Measurements from ENCODE around the gene FAM24B.
"Not testable (repeated sequence)": the region's sequence is repeated elsewhere in the genome, so short reads cannot be mapped to it uniquely, and the experiment has no call there.

The FAM24B gene

DNA sequence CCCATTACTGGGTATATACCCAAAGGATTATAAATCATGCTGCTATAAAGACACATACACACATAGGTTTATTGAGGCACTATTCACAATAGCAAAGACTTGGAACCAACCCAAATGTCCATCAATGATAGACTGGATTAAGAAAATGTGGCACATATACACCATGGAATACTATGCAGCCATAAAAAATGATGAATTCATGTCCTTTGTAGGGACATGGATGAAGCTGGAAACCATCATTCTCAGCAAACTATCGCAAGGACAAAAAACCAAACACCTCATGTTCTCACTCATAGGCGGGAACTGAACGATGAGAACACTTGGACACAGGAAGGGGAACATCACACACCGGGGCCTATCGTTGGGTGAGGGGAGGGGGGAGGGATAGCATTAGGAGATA lies 21.3 kb downstream of the FAM24B start:
- DNase-seq (ENCODE audit: low spot score): not testable (repeated sequence)

DNA sequence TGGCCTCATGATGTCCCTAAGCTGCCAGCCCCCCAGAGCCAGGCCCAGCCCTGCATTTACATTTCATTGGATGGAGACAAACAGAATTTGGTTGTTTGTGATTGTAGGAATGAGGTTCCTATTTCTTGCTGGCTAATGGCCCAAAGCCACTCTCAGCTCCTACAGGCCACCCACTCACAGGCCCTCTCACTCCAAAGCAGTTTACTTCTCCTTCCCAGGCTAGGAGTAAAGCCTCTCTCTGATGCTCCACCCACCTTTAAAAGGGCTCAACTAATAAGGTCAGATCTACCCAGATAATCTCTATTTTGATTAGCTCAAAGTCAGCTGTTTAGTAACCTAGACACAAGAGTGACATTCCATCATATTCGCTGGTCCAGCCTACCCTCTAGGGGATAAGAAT lies 22.5 kb downstream of the FAM24B start:
- DNase-seq (ENCODE audit: low spot score): no peak

DNA sequence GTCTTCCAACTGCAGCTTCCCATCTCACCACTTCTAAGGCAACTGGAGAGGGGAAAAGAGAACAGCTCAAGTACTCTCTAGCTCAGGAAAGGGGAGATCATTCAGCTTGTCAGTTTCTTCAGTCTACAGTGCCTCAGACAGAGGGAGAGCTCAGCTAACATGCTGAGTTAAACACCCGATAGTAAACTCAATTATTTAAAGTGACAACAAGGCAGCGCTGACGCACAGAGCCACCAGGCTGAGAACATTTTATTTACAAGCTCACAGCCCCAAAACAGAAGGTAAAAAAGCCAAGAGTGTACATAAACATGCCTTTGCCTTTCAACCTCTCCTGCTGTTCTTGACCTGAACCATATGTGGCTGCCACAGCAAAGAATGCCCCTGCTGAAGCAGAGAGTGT lies 23.6 kb downstream of the FAM24B start:
- DNase-seq (ENCODE audit: low spot score): no peak

DNA sequence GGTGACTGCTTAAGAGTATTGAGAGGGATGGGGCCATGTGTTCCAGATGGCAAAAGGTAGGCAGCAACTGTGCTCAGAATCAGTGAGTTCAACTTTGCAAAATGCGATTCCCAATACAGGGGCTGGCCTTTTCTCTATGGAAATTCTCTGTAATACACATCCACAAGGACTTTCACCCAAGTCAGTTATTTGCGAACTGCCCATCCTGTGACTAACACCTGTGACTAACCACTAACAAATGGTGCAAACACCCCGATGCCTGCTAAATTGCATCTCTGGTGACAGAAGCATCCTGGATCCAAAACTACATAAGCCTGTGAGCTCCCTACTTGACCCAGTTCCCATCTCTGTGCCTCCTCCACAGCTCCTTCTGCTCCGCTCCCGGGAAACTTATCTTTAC lies 24.7 kb downstream of the FAM24B start:
- peak; percentile 65 for DNase-seq (ENCODE audit: low spot score)

DNA sequence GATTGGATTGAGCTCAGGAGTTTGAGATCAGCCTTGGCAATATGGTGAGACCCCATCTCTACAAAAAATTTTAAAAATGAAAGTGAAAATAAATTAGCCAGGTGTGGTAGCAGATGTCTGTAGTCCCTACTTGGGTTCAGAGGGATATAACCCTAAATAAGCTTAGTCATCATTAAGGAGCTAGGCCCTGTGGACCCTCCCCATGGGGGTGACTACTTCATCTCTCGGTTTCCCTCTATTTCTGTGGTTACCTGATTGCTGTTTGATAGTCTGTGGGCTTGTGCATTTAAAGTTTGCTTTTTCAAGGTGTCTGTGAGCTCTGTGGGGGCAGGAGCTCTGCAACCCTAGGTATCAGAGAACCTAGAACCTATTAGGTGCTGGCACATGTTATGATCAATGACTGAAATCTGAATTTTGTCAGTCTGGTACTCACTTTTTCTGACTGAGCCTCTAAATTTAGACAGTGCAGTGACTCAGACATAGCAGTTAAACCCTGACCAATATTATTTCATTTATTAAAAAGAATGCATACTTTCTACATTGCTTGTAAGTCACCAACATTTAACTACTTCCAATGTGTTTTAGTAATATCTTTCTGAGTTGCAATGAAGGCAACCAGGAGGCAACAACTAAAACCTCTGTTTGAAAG lies 25.6 kb downstream of the FAM24B start:
- DNase-seq (ENCODE audit: low spot score): peak; percentile 52

DNA sequence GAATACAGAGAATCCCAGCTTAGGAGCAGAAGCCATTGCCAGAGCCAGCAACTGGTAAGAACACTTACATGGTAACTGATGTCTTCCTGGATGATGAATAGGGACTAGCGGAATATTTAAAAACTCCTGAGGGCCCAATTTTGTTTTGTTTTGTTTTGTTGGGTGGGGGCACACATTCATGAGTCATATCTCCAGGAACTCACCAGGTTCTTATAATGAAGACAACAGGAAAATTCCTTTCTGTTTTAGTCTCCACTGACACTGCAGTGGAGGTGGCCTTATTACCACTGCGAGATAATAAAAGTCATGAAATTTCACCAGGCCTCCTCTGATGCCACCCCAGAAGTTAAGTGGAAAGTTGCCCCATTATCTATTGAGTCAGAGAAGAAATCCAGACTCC lies 27.1 kb downstream of the FAM24B start:
- no peak for DNase-seq (ENCODE audit: low spot score)

DNA sequence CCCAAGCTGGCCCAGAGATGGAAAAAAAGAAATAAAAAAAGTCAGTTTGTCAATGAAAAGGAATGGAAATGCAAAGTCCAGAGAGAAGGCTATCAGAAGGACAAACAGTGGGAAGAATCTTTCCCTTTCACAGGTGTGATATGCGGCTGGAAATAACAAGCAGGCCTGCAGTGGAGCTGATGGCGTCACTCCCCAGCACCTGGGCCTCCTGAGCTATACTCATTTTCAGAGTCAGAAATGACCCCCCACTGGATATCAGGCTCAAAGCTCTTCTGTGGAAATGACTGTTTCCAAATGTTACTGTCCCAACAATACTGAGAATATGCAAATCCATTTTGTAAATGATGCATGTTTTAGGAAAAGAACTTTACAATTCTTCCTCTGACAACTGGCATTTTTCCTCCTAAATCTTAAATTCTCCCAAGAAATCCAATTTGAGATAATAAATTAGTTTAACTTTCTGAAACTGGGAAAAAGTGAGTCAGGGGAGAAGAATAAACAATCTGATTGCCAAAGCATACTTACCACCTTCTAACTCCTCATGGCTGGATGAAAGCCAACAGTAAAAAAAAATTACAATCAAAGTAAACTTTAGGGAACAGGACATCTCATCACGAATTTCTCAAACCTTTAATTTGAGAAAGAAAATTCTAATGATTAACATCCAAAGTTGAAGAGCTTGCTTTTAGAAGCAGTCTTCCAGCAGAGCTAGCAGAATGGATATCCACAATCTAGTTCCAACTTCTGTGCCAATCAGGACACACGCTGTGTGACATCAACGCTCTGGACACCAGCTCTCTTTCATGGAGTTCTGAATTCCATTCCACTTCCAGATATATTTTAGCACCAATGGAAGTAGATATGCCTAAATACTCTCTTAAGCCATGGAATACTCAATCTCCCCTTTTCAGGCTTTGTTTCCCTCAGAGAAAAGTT lies 28.4 kb downstream of the FAM24B start:
- no peak for DNase-seq (ENCODE audit: low spot score)

DNA sequence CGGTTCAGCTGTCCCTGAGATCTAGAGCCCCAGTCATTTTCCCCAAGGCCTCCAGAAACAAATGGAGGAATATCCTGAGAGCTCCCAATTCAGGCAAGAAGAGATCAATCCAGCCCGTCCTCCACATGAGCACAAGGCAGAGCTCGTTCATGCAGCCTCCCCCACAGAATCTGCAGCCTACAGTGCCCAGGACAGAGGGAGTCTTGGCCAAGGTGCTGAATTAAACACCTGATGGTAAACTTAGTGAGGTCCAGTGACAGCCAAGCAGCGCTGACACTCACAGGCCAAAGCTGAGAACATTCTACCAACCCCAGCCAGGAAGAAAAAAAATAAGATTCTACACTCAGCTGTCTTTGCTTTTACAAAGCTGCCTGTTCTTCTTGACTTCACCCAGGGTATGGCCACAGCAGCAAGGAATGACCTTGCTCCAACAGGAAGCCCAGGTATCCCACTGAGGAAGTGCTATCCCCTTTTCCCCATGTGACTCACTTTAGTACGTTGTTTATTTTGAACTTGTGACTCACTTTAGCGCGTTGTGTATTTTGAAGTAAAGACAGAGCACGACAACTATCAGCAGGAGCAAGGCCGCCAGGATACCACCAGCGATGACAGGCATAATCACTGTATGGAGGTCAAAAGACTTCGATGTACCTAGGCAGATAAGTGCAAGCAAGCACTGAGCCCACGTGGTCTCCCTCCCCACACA lies 29.3 kb downstream of the FAM24B start:
- no peak for DNase-seq (ENCODE audit: low spot score)

DNA sequence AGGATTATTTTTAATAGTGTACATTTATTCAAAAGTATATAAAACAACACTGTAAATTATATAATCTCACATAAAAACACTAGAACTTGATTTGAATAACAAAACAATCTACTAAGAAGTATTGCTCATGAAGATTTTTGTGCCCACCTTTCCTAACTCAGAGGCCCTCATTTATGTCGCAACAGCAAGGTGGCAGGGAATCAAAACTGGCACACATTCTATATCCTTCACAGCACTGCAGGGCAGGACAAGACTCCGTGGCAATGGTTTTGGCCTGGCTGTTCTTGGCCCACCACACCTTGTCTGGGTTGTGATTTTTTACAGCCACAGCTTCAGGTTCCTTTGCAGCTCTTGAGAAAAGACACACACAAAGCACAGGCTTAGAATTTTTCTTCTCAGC lies 30.3 kb downstream of the FAM24B start:
- DNase-seq (ENCODE audit: low spot score): no peak

DNA sequence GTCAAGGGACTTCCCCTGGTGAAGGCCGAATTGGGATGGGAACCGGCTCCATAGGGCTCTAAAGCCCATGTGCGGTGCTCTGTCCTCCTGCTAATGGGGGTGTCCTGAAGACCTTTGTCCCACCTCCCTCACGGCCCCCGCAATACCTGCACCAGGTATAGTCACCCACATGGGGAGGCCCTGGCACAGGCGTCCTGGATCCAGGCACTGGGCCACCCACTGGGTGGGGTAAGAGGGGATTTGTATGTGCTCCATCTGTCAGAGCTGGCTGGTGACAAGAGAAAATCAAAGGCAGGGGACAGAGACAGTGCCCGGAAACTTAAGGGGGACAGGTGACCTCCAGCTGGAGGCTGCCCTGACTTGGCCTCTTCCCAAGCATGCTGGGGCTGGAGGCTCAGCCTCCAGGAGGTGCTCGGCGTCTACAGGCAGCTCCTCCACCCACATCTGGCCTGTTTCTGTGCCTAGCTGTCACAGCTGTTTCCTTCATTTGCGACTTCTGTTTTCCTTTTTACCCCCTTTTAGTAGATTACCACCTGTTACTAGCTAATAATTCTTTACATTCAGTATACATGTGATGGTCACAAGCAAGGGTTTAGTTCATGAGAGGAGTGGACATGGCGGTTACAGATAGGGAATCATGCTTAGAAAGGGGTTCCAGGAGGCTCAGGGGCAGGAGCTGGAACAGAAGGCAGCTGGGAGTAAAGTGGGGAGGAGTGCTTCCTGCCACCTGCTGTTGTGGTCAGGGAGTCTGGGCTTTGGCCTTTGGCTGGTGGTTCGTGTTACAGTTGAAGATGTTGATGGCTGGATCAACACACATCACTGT lies 31.4 kb downstream of the FAM24B start:
- DNase-seq (ENCODE audit: low spot score): no peak

DNA sequence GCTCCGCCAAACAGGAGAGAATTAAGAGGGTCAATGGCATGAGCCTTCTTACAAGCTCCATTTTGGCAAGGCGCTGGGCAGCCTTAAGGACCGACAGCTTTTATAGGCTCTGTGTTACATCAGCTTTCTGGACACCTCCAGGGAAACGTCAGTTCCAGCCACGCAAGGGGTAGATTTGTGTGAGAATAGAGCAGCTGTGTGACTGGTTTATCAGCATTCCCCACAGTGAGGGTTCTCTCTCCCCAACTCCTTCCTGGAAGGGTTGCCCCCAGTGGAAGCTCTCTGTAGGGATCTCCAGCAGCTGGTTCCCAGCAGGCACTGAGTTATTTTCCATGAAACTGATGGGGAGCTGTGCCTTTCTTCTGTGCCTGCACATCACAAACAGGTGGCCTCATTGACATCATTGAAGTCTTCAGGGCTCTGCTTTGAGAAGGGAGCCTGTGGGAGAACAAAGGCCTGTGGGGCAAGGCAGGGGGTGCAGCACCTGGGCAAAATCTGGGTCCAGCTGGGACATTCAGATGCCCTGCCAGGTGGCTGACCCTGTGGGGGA lies 33.5 kb downstream of the FAM24B start, which contains the start of gene CUZD1:
Gene CUZD1 (minus strand): TSS at position 75 of the 550 bp plus-strand sequence. CDS start 14 bp downstream, at position 61.
- DNase-seq (ENCODE audit: low spot score): no peak

DNA sequence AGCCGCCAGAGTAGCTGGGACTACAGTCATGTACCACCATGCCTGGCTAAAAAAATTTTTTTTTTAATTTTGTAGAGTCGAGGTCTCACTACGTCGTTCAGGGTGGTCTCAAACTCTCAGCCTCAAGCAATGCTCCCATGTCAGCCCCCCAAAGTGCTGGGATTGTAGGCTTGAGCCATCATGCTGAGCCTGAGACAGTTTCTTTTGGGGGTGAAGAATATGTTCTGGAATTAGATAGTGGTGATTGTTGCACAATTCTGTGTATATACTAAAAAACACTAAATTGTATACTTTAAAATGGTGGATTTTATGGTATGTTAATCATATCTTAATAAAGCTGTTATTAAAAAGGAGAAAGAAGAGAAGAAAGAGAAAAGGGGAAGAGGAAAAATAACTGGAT lies 35.2 kb downstream of the FAM24B start:
- no peak for DNase-seq (ENCODE audit: low spot score)

DNA sequence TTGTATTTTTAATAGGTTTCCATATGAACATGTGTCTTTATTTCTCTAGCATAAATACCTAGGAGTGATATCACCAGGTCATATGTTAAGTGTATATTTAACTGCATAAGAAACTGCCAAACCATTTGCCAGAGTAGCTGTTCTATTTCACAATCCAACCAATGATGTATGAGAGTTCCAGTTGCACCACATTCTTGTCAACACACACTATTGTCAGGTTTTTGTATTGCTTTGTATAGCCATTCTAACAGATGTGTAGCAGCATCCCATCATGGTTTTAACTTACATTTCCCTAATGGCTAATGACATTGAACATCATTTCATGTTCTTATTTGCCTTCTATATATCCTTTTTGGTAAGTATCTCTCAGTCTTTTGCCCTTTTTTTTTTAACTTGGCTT lies 37.8 kb downstream of the FAM24B start:
- DNase-seq (ENCODE audit: low spot score): no peak

DNA sequence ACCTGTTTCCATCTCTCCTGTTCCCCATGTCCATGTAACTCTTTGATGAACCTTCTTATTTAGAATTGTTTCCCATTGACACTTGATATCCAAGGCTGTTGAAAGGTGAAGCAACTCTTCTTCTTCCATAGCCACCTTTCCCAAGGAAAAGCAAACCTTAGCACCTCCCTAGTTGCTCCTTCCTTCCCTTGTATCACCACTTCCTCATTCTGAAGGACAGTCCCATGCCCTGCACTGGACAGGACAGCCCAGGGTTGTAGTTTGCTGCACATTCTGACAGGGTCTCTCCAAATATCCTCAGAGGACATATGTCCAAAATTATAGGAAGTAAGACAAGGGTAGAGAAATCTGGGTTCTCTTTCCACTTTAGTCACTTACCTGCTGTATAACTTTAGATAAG lies 39.9 kb downstream of the FAM24B start:
- no peak for DNase-seq (ENCODE audit: low spot score)

DNA sequence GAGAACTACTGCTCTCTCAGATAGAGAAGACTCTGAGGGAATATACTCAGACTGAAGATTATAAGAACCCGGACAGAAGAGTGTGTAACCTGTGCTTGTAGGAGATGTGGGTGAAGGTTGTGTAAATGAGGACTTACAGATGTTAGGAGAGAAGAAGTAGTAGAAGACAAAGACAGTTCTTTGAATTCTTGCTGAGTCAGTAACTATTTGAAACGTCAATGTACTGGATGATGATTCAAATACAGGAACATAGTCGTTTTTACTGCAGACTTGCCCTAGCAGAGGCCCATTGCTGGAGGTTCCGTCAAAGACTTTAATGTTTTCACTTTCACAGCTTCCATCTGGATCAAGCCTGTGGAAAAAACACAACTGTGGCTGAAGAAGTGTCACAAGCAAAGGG lies 40.5 kb downstream of the FAM24B start:
- no peak for DNase-seq (ENCODE audit: low spot score)

DNA sequence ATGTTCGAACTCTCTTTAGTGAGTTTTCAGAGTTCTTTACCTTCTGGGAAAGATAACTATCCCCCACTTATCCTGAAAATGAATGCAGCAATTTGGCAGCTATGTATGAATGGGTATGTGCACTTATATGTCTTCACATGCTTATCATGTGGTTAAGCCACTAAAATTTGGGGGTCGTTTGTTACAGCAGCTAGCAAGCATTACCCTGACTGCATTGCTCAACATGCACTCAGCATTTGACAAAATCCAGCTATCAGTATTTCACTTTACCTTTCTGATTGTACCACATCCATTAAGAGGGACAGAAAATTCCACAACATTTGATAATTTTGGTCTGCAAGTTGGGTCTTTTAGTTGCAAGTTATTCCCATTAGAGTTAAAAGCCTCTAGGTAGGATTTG lies 43.5 kb downstream of the FAM24B start:
- DNase-seq (ENCODE audit: low spot score): no peak

DNA sequence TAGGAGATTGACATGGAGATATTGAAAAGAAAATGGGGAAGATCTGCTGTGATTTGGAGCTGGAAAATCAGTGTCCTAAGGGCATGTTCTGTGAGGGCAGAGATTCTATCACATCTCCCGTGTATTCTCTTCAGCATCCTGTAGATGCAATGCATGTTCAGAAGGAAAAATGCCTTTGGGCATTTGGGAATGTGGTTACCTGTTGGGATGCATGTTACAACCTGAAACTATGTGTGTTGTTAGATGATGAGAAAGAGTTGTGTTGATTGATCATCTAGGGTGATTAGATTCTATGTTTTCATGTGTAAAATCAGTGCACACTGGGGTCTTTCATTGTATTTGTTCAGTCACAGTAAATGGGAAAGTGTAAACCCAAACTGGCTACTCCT lies 48.4 kb downstream of the FAM24B start:
- no peak for DNase-seq (ENCODE audit: low spot score)

DNA sequence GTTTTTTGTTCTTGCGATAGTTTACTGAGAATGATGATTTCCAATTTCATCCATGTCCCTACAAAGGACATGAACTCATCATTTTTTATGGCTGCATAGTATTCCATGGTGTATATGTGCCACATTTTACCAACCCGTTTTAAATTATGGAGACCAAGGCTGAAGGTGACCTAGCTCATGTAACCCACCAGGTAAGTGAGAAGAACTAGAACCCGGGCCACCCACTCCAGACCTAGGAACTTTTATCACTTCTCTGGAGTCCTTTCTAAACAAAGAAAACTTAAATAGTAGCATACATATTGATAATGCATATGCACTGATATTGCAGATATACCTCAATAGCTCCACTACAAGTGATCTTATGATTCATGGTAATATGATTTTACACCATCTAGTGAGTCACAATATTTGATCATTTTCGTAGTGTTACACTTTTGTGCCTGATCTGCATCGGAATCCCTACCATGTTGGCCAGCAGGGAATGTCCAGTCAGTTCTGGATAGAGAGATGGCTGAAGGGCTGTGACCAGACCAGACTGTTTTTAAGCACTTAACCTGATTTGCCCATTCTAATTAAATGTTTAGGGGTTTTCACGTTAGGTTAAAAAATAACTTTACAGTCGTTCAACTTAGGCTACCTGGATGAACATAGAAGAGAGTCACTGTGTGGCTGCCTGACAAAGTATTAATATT lies 49.0 kb downstream of the FAM24B start:
- no peak for DNase-seq (ENCODE audit: low spot score)

DNA sequence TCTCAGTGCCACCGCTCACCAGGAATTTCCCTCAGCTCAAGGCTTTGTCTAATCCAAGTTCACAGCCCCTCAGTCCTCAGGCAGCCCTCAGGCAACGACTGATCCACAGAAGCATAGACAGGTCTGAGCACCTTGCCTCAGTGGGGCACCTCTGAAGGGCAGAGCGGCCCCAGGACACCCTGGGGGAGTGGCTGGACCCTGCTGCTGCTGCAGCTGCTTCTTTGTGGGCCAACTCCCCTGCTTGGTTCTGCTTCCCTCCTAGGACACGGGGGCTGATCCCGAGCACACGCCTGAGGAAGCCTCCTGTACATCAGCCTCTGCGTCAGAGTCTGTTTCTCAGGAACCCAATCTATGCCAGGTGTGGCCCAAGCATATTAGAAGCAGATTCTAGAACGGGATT lies 49.9 kb downstream of the FAM24B start:
- no peak for DNase-seq (ENCODE audit: low spot score)

DNA sequence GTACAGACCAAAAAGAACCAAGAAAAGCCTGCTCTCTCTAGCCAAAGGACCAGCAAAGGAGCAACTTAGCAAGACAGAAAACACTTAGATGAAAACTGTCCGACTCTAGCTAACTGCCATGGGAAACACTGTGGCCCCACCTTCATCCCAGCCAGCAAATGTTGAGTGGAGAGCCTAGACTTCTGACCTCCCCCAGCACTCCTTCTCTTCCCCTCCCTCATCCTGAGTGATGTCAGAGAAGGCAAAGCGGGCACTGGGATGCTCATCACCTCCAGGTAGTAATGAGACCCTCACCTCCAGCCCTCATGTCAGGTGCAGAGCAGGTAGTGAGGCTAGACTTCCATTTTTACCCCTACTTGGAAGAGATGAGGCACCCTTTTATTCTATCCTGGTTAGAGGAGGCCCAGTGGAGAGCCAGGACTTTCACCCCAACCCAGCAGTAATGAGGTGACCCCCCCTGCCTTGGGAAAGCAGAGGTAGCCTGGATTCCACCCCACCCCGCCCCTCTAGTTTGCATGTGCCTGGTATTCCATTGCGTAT lies 50.6 kb downstream of the FAM24B start:
- DNase-seq (ENCODE audit: low spot score): no peak

DNA sequence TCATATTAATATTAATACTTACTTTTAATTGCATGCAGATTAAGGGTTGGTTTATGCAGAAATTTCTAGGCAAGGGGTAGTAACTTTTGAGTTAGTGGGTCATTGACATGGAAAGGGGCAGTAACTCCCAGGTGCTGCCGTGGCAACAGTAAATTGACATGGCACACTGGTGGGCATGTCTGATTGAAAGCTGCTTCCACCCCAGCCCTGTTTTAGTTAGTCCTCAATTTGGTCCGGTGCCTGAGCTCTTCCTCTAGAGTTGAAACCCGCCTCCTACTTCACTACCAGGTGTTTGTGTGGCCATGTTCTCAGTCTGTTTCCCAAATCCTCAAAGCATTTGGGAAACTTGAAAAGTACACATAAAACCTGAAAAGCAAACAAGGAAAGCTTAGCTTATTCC lies 52.1 kb downstream of the FAM24B start:
- no peak for DNase-seq (ENCODE audit: low spot score)

All from GM03348 (cell line).